ENCODE data around the gene SMYD3.

GRCh38 chr1:246004301-246004700 is 502.8 kb downstream of the SMYD3 start:
- TF ChIP-seq REST (IDR thresholded peaks at IDR 0.05; ENCODE audit: insufficient replicate concordance, low read depth): no peak
- TF ChIP-seq, protein P1, sequence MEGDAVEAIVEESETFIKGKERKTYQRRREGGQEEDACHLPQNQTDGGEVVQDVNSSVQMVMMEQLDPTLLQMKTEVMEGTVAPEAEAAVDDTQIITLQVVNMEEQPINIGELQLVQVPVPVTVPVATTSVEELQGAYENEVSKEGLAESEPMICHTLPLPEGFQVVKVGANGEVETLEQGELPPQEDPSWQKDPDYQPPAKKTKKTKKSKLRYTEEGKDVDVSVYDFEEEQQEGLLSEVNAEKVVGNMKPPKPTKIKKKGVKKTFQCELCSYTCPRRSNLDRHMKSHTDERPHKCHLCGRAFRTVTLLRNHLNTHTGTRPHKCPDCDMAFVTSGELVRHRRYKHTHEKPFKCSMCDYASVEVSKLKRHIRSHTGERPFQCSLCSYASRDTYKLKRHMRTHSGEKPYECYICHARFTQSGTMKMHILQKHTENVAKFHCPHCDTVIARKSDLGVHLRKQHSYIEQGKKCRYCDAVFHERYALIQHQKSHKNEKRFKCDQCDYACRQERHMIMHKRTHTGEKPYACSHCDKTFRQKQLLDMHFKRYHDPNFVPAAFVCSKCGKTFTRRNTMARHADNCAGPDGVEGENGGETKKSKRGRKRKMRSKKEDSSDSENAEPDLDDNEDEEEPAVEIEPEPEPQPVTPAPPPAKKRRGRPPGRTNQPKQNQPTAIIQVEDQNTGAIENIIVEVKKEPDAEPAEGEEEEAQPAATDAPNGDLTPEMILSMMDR (IDR thresholded peaks at IDR 0.05; ENCODE audit: insufficient read depth, low read length): no peak
- TF ChIP-seq POLR2AphosphoS5 (IDR thresholded peaks at IDR 0.05; ENCODE audit: low read depth): no peak
- no peak for TF ChIP-seq GABPA (IDR thresholded peaks at IDR 0.05; ENCODE audit: low read depth)
- TF ChIP-seq SPI1 (IDR thresholded peaks at IDR 0.05; ENCODE audit: borderline replicate concordance, low read depth): no peak
